ENCODE data around the gene OSTF1.

GRCh38 chr9:75170898-75171360 lies 82.6 kb downstream of the OSTF1 start:
- TF ChIP-seq, protein P1, sequence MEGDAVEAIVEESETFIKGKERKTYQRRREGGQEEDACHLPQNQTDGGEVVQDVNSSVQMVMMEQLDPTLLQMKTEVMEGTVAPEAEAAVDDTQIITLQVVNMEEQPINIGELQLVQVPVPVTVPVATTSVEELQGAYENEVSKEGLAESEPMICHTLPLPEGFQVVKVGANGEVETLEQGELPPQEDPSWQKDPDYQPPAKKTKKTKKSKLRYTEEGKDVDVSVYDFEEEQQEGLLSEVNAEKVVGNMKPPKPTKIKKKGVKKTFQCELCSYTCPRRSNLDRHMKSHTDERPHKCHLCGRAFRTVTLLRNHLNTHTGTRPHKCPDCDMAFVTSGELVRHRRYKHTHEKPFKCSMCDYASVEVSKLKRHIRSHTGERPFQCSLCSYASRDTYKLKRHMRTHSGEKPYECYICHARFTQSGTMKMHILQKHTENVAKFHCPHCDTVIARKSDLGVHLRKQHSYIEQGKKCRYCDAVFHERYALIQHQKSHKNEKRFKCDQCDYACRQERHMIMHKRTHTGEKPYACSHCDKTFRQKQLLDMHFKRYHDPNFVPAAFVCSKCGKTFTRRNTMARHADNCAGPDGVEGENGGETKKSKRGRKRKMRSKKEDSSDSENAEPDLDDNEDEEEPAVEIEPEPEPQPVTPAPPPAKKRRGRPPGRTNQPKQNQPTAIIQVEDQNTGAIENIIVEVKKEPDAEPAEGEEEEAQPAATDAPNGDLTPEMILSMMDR (conservative IDR thresholded peaks at IDR 0.05; ENCODE audit: low read depth, low read length), result no peak
- no peak for TF ChIP-seq EZH2 (IDR thresholded peaks at IDR 0.05; ENCODE audit: low read length, unreplicated experiment)

Measured in PC-3 (cell line).